Neural crest cell (in vitro differentiated cells): ENCODE results near the gene ASB18. TPM values are rescaled to one million over a fixed set of nuclear protein-coding genes. Genes with fewer than 3 reads are reported as not detected.
A peak's percentile ranks its signal among the peaks of the same experiment; 100 is the strongest.

Experiments
- DNase-seq: peaks from one replicate; pipeline ENCODE4 v3.0.0; 2021; ENCODE audit warnings: low read depth, mixed read lengths, low spot score
- H3K27ac Mint-ChIP-seq: one replicate; pipeline ENCODE4 v1.8.0; 2021; ENCODE audit warnings: mild to moderate bottlenecking, mixed read lengths; ENCODE audit not compliant: unreplicated experiment
- H3K27me3 Mint-ChIP-seq: 2 replicates; pipeline ENCODE4 v1.8.0; 2021; ENCODE audit warnings: low read depth, mild to moderate bottlenecking, mixed read lengths
- H3K36me3 Mint-ChIP-seq: 2 replicates; pipeline ENCODE4 v1.8.0; 2021; ENCODE audit warnings: low read depth, mild to moderate bottlenecking, mixed read lengths
- H3K4me1 Mint-ChIP-seq: 2 replicates; pipeline ENCODE4 v1.8.0; 2021; ENCODE audit warnings: mixed read lengths
- H3K4me3 Mint-ChIP-seq: one replicate; pipeline ENCODE4 v1.8.0; 2021; ENCODE audit warnings: mild to moderate bottlenecking, mixed read lengths
- H3K9me3 Mint-ChIP-seq: 2 replicates; pipeline ENCODE4 v1.8.0; 2021; ENCODE audit warnings: mixed read lengths
- CTCF ChIP-seq: fragments of 200-600 bp; sonication (generic); conservative IDR thresholded peaks from 2 replicates; pipeline ENCODE4 v1.5.0; 2021; ENCODE audit warnings: antibody characterized with exemption, mild to moderate bottlenecking
- total RNA-seq: library from RNA; stranded (reverse); gene quantifications from 2 replicates; pipeline ENCODE4 v1.2.1, GENCODE V29; 2021

ASB18 gene
- total RNA-seq, 1 donor from 2014 or later, result not detected

GRCh38 chr2:236236559-236237452 is 27.4 kb downstream of the ASB18 start:
- no peak for DNase-seq
- H3K27me3 Mint-ChIP-seq, result peaks cover 79% of the 10 kb centered on the region

DNA sequence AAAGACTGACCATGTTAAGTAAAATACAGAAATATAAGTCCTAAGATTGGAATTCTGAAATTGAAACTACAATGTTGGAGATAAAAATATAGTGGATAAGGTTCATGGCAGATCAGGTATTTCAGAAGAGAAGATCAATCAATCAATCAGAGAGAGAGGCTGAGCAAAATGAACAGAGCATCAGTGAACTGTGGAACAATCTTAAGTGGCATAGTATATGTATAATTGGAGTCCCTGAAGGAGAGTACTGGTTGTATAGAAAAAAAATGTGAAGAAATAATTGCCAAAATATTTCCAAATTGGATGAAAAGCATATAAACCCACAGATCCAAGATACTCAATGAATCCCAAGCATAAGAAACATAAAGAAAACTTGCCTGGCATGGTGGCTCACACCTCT is 35.0 kb downstream of the ASB18 start:
- Mint-ChIP-seq H3K4me3 (no peak overlapping the region), H3K9me3 (peaks cover 22% of the 10 kb centered on the region), H3K36me3 (peaks cover 24% of the 10 kb centered on the region), H3K27me3 (peaks cover 14% of the 10 kb centered on the region), H3K27ac (no peak overlapping the region), H3K4me1 (no peaks in the 10 kb centered on the region)
- TF ChIP-seq CTCF, result no peak
- no peak for DNase-seq

More at GRCh38 chr2:236236559-236237452, 27.4 kb downstream of the ASB18 start:
- no peak for TF ChIP-seq CTCF
- Mint-ChIP-seq H3K36me3 (peaks cover 7% of the 10 kb centered on the region), H3K9me3 (peaks cover 7% of the 10 kb centered on the region), H3K27ac (no peak overlapping the region), H3K4me3 (peak overlapping the region; percentile 80), H3K4me1 (peaks cover 20% of the 10 kb centered on the region)

- Mint-ChIP-seq H3K9me3 (peaks cover 15% of the 10 kb centered on the region), H3K27ac (no peak overlapping the region), H3K4me3 (no peak overlapping the region), H3K4me1 (no peaks in the 10 kb centered on the region), H3K27me3 (no peaks in the 10 kb centered on the region), H3K36me3 (peaks cover 32% of the 10 kb centered on the region)
- DNase-seq, result no peak
- no peak for TF ChIP-seq CTCF
These were observed 40.5 kb downstream of the ASB18 start for GRCh38 chr2:236223675-236224074.

DNA sequence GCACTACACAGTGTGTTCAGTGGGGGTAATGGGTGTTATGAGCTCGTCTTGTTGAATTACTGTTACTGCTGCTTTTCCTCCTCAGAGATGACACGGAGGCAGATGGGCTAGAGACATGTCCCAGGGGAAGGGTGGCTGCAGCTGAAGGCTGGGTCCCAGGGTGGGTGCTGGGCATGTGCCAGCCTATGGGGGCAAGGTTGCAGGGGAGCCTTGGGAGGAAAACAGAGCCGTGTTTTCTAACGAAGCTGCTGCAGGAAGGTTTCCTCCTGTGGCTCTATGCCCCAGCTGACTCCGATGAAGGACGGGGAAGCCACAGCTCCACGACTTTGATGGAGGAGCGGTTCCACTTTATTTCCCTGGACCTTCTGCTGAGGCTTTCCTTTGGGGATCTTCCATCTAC is 42.4 kb downstream of the ASB18 start:
- H3K27me3 Mint-ChIP-seq, result no peaks in the 10 kb centered on the region
- DNase-seq, result no peak

GRCh38 chr2:236219411-236219810 is 44.8 kb downstream of the ASB18 start:
- no peaks in the 10 kb centered on the region for H3K27me3 Mint-ChIP-seq
- H3K36me3 Mint-ChIP-seq, result peaks cover 20% of the 10 kb centered on the region
- H3K27ac Mint-ChIP-seq, result no peak overlapping the region
- H3K9me3 Mint-ChIP-seq, result peaks cover 7% of the 10 kb centered on the region
- DNase-seq, result no peak
- no peak for TF ChIP-seq CTCF
- H3K4me1 Mint-ChIP-seq, result no peaks in the 10 kb centered on the region
- H3K4me3 Mint-ChIP-seq, result no peak overlapping the region

More for the DNA sequence above, 42.4 kb downstream of the ASB18 start:
- peaks cover 11% of the 10 kb centered on the region for H3K9me3 Mint-ChIP-seq
- H3K36me3 Mint-ChIP-seq, result peaks cover 25% of the 10 kb centered on the region
- H3K4me3 Mint-ChIP-seq, result no peak overlapping the region
- H3K4me1 Mint-ChIP-seq, result no peaks in the 10 kb centered on the region
- TF ChIP-seq CTCF, result no peak
- H3K27ac Mint-ChIP-seq, result no peak overlapping the region
